GM18520 (cell line): ENCODE data around the gene ADH5.
"Not testable (repeated sequence)": the region's sequence is repeated elsewhere in the genome, so short reads cannot be mapped to it uniquely, and the experiment has no call there.

ENCODE experiments used
- ATAC-seq: cut with Tn5 transposase; IDR thresholded peaks from one replicate; pipeline ENCODE4 v1.9.1; 2021; ENCODE audit not compliant: unreplicated experiment

ADH5 gene

DNA sequence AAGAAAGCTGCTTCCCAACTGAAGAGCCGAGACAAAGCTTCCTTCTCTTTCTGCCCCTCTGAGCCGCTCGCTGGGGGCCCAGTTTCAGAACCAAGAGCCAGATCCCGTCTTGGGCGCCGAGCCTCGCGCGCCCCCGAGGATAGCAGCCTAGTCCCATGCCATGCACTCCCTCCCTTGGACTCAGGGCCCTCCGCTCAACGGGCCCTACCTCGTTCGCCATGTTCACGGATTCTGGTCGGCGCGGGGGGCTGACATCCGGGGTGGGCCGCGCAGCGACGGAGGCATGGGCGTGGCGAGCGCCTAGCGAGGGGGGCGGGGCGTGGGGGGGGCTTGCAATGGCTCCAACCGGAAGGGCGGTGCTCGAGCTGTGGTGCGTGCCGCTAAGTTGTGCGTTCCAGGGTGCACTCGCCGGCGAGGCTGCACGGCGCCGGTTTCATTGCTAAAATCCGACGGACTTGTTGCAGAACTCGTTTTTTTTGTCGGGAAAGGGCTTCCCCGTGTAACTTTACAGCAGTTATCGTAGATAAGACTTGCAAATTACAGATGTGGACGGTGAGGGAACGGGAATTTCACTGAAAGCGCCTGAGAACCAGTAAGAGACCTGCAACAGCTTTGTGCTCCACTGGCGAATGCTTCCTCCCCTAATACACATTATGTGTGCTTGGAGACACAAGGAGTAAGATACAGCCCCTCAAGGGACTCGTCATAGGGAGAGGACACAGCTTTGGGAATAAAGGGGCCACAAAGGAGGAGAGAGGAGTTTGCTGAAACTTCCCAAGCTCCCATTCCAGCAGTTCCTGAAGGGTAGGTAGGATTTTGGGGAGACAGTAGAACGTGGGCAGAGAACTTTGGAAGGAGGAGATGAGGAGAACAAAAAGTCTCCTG lies at the start of gene ADH5:
TSS of gene ADH5 (minus strand) at position 308 of the 885 bp plus-strand sequence. CDS start at position 220, 88 bp downstream.
- ATAC-seq: peak; percentile 71

- no peak for ATAC-seq
Measured at GRCh38 chr4:99136329-99136728, 47.7 kb upstream of the ADH5 start.

- no peak for ATAC-seq
Measured at GRCh38 chr4:99135541-99136162, 47.1 kb upstream of the ADH5 start.

DNA sequence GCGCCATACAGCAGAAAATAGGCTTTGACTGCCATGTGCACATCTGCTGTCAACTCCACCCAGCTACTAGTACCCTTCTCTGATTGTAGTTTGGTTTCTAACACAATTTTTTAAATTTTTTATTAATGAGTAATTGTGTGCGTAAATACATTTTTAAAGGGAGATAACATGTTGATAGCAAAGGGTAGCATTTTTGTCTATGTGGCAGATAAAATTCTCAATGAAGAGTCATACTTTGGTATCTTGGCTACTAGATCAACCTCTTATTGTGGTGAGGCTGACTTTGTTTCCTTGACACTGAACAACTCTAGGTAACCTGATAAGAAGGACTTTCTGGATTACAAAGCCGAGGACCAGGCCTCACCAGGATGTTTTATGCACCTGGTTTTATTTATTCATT lies 46.0 kb upstream of the ADH5 start:
- no peak for ATAC-seq

GRCh38 chr4:99131378-99131777 lies 42.8 kb upstream of the ADH5 start:
- no peak for ATAC-seq

GRCh38 chr4:99126376-99126775 lies 37.8 kb upstream of the ADH5 start:
- ATAC-seq: no peak

DNA sequence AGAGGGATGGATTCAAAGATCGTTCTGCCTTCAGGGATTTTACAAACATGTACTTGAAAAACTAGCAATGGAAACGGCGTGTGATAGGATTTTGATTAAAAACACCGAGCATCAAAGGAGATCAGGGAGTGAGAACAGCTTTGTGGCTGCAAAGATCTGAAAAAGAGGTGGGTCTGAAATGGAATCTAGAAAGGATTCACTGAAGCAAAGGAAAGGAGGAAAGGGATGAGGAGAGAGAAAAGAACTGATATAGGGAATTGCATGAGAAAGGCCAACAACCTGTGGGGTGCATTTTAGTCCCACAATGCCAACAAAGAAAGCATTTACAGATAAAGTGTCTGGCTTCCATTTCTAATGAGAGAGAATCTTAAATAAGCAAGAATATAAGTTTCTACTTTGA lies 32.4 kb upstream of the ADH5 start:
- ATAC-seq: no peak

DNA sequence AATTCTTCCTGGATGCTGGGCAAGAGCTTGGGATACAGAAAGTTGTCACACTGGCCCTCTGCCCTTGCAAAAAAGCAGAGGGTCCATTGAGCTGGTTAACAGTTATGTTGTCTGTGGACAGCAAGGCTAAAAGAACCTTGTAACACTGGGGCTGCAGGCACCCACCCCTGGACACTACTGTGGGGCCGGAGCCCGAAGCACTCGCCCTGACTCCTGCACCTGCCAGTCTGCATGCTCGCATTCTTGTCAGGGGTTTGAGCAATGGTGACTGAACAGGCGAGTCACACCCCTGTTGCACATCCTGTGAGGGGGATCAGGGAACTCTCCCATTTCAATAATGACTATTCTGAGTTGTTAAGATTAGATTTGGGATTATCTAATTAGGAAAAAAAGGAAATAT lies 31.9 kb upstream of the ADH5 start:
- ATAC-seq: no peak

DNA sequence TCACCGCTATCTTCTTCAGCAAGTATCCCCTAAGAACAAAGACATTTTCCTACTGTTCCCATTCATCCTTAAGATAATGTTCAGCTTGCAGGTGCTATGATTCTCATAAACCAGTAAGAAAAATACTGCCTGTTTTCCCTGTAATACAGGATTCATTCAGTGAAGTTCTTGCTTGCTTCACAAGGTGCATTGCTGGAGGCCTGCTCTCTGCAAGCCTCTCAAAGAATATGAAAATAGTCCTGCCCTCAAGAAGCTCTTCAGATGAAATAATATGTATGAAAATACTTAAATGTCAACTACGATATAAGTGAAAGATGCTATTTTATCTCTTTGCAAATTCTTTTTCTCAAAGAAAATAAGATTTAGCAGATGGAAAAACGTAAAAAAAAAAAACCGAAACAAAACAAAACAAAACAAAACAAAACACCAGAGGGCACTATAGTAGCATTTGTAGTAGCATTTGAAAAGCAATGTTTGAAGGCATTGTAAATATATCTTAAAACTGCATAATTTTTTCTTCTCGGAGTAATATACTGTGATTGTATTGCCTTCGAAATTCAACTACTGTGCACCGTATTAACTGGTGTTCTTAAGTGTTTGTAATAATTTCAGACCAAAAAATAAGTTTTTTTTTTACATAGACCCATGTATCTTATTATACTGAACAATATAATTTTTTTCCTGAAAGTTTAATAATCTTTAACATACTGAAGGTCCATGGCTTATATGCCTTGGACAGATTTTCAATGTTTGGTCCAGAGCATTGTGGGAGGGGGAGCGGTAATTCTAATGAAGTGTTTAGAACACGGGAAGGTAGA lies 29.5 kb upstream of the ADH5 start:
- ATAC-seq: no peak

GRCh38 chr4:99117122-99117841 lies 28.7 kb upstream of the ADH5 start:
- not testable (repeated sequence) for ATAC-seq

- not testable (repeated sequence) for ATAC-seq
Measured at GRCh38 chr4:99109286-99109685, 20.7 kb upstream of the ADH5 start.

- no peak for ATAC-seq
Measured at GRCh38 chr4:99104153-99104552, 15.6 kb upstream of the ADH5 start.

DNA sequence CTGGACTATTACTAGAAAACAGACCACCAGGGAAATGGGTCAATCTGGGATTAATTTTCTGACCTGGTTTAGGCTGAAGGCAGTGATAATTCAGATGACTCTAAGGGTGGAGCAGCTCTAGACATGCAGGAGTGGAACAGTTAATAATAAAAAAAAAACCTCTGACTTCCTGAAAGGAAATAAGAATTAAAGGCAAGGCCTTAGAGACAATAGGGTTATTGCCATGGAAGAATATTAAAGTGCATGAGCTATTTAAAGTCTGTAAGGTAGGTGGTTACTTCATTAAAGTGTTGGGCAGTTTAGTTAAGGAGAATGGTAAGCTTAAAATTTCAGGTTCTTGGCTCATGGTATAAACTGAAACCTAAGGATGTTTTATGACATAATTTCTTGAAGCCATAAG lies 14.6 kb upstream of the ADH5 start:
- no peak for ATAC-seq

DNA sequence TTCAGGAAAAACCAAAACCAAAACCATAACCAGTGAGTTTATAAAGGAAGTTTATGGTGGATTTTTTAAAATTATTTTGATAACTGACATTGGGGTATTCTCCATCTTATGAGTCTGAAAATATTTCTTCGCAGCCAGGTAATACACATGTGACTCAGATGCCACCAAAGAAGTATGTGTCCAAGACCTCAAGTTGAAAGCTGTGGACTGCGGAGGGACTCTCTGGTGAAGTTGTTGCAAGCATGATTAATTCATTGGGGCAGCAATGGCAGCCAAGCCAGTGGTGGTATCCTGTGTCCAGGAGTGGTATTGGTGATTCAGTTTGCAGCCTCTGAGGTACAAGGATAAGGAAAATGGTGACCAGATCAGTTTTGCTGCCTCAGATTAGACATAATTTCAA lies 14.0 kb upstream of the ADH5 start:
- ATAC-seq: no peak

DNA sequence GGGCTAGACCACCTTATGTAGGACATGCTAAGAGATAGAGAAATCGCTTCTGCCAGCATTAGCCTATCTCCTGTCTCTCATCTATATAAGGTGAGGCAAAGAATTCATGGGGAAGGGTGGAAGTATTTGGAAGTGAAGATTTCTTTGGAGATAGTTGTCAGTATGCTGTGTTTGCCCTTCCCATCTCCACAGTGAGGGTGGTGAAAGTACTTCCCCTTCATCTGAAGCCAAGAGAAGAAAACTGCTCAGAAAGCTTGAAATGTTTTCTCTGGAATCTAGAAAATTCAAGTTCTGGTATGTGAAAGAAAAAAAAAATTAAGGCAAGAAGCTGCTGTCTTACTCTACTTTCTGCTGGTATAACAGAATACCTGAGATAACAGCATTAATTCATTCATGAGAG lies 12.3 kb upstream of the ADH5 start:
- ATAC-seq: no peak

DNA sequence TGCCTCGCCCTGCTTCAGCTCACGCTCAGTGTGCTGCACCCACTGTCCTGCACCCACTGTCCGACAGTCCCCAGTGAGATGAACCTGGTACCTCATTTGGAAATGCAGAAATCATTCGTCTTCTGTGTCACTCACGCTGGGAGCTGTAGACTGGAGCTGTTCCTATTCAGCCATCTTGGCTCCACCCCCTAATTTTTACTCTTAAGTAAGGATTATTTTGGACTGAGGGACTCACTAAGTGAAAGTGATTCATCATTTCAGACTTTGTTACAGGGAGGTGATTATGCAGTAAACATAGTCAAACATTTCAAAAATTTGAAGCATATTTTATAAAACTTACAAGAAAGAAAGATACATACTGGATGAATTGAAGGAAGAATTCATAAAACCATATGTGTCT lies 11.2 kb upstream of the ADH5 start:
- not testable (repeated sequence) for ATAC-seq

DNA sequence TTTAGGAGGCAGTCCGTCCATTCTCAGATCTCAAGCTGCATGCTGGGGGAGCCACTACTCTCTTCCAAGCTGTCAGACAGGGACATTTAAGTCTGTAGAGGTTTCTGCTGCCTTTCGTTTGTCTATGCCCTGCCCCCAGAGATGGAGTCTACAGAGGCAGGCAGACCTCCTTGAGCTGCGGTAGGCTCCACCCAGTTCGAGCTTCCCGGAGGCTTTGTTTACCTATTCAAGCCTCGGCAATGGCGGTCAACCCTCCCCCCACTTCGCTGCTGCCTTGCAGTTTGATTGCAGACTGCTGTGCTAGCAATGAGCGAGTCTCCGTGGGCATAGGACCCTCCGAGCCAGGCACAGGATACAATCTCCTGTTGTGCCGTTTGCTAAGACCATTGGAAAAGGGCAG lies 10.7 kb upstream of the ADH5 start:
- no peak for ATAC-seq

GRCh38 chr4:99091841-99092240 lies 3.3 kb upstream of the ADH5 start:
- ATAC-seq: not testable (repeated sequence)

DNA sequence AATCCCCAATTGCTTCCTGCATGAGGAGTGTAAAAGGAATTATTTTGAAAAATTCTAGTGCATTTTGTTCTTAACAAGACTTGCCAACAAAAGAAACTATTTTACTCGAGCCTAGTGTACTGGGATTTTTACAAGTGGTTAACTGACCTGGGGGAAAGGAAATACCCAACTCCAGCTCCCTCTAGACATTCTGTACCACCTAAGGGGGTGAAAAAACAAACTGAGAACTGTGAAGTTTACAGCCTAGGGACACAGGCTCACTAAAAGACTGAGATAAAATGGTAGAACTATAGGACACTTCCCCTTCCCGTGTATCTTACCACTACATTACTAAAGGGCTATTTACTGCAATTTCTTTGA lies 2.6 kb upstream of the ADH5 start:
- ATAC-seq: no peak

DNA sequence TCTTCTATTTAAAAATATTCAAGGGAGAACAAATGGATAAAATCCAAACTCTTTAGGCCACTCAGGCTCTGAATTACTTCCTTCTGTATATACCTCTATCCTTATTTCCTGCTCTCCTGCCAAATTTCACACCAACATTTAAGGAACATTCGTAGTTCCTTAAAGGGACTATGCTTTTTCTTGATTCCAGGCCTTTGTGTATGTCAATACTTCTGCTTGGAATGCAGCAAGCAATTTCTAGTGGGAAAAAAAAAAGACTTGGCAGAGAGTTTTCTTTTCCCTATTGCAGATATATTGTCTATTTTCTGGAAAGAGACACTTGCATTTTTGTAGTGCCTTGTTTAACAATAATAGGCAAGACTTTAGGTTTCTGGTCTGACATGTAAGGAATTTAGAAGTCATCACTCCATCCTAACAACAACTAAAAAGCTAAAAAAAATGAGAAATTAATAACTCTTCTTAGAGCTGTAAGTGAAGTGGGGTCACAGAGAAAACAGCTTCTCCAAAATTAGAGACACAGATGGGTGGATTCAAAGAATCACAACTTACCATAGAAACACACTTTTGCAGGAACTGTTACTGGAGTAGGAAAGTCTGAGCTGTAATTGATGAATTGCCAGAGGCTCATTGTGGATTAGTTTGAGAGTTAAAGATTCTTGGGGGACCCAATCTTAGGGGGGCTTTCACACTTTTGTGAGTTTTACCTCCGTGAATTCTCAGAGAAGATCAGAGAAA lies 2.1 kb upstream of the ADH5 start:
- ATAC-seq: no peak
